NT2/D1 (cell line): ENCODE measurements around the gene FILIP1L.

Experiments
- DNase-seq: peaks from one replicate; pipeline ENCODE4 v3.0.0-alpha.2; 2011; ENCODE audit warnings: low read depth, low spot score
- H3K27me3 ChIP-seq: 2 replicates; pipeline ENCODE4 v1.6.0; 2011; ENCODE audit warnings: mild to moderate bottlenecking; ENCODE audit not compliant: insufficient read length, insufficient read depth
- H3K36me3 ChIP-seq: 2 replicates; pipeline ENCODE4 v1.6.1; 2011; ENCODE audit warnings: mild to moderate bottlenecking, low read length, mixed read lengths; ENCODE audit not compliant: insufficient read depth, insufficient read length
- H3K4me1 ChIP-seq: 2 replicates; pipeline ENCODE4 v1.5.1; 2011; ENCODE audit not compliant: insufficient read depth, insufficient read length
- H3K4me3 ChIP-seq: 2 replicates; pipeline ENCODE4 v1.5.1; 2011; ENCODE audit warnings: low read depth; ENCODE audit not compliant: insufficient read length
- H3K9ac ChIP-seq: 2 replicates; pipeline ENCODE4 v1.6.0; 2011; ENCODE audit warnings: low read depth; ENCODE audit not compliant: insufficient read length
- H3K9me3 ChIP-seq: 2 replicates; pipeline ENCODE4 v1.5.1; 2011; ENCODE audit warnings: mild to moderate bottlenecking, low read length; ENCODE audit not compliant: insufficient read depth
- SUZ12 ChIP-seq: IDR thresholded peaks from 2 replicates; pipeline ENCODE4 v1.6.1; 2011; ENCODE audit not compliant: insufficient read length, insufficient read depth; ENCODE audit errors: extremely low read depth
- YY1 ChIP-seq: IDR thresholded peaks from 2 replicates; pipeline ENCODE4 v1.6.1; 2011; ENCODE audit not compliant: insufficient read length, insufficient read depth
- ZNF274 ChIP-seq: IDR thresholded peaks from 2 replicates; pipeline ENCODE4 v1.6.1; 2011; ENCODE audit warnings: mild to moderate bottlenecking, low read depth, low read length

The FILIP1L gene

GRCh38 chr3:99866261-99866761 lies 248.0 kb downstream of the FILIP1L start:
- DNase-seq = no peak
- H3K4me3 ChIP-seq = no peak overlapping the region
- no peaks in the 10 kb centered on the region for H3K4me1 ChIP-seq
- TF ChIP-seq YY1 (no peak), SUZ12 (no peak), ZNF274 (no peak)
- H3K36me3 ChIP-seq = peaks cover 38% of the 10 kb centered on the region
- H3K9ac ChIP-seq = no peak overlapping the region
- no peaks in the 10 kb centered on the region for H3K27me3 ChIP-seq
- H3K9me3 ChIP-seq = no peaks in the 10 kb centered on the region

DNA sequence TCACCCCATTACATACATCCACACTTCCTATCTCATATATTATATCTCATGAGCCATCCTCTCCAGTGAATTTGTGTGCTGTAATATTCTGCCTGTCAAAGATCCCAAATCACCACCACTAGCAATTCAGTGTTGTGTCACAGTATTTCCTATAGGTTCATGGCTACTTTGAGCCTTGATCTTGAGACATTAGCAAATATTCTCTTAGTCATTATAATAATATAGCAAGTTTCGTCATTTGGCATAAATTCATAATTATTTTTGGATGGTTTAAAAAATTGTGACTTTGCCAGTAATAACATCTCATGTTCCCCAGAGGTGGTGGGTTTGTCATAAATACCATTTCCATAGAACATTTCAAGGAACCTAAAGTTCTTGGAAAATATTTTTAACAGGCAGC lies 249.0 kb downstream of the FILIP1L start:
- no peaks in the 10 kb centered on the region for H3K9me3 ChIP-seq
- DNase-seq = no peak
- H3K4me3 ChIP-seq = no peak overlapping the region
- H3K4me1 ChIP-seq = no peaks in the 10 kb centered on the region
- no peaks in the 10 kb centered on the region for H3K27me3 ChIP-seq
- TF ChIP-seq SUZ12 (no peak), YY1 (no peak)
- no peak overlapping the region for H3K9ac ChIP-seq
- peaks cover 30% of the 10 kb centered on the region for H3K36me3 ChIP-seq

- H3K4me1 ChIP-seq = no peaks in the 10 kb centered on the region
- TF ChIP-seq SUZ12 = no peak
- TF ChIP-seq YY1 = no peak
Observed at GRCh38 chr3:99864289-99864688, 250.0 kb downstream of the FILIP1L start.

GRCh38 chr3:99863588-99863987 lies 250.7 kb downstream of the FILIP1L start:
- no peak for TF ChIP-seq ZNF274
- TF ChIP-seq YY1 = no peak
- no peak for TF ChIP-seq SUZ12
- DNase-seq = no peak
- Histone ChIP-seq H3K9ac (no peak overlapping the region), H3K4me1 (no peaks in the 10 kb centered on the region), H3K27me3 (no peaks in the 10 kb centered on the region), H3K9me3 (no peaks in the 10 kb centered on the region), H3K4me3 (no peak overlapping the region), H3K36me3 (peaks cover 21% of the 10 kb centered on the region)

More at GRCh38 chr3:99864289-99864688, 250.0 kb downstream of the FILIP1L start:
- Histone ChIP-seq H3K36me3 (peaks cover 21% of the 10 kb centered on the region), H3K27me3 (no peaks in the 10 kb centered on the region), H3K9ac (no peak overlapping the region), H3K4me3 (no peak overlapping the region), H3K9me3 (no peaks in the 10 kb centered on the region)
- DNase-seq = no peak

GRCh38 chr3:99863002-99863401 lies 251.3 kb downstream of the FILIP1L start:
- no peak for DNase-seq
- H3K4me3 ChIP-seq = no peak overlapping the region
- H3K27me3 ChIP-seq = no peaks in the 10 kb centered on the region
- H3K36me3 ChIP-seq = peaks cover 21% of the 10 kb centered on the region
- no peaks in the 10 kb centered on the region for H3K4me1 ChIP-seq
- H3K9me3 ChIP-seq = no peaks in the 10 kb centered on the region
- TF ChIP-seq ZNF274 = no peak
- TF ChIP-seq SUZ12 = no peak
- TF ChIP-seq YY1 = no peak
- no peak overlapping the region for H3K9ac ChIP-seq

DNA sequence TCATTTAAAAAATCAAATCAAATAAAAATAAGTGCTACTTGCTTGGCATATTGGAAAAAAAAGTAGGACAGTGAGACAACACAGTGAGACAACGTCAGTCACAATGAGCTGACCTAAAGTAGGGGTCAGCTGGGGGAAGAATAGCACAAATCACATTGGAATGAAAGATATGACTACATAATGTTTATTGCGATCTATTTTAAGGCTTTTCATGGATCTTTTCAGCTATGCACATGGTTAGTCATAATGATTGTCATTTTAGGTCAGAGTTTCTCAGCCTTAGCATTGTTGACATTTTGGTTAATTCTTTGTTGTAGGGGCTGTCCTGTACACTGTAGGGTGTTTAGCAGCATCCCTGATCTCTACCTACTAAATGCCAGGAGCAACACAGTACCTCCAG lies 252.1 kb downstream of the FILIP1L start:
- no peak for TF ChIP-seq ZNF274
- TF ChIP-seq SUZ12 = no peak
- TF ChIP-seq YY1 = no peak
- no peak for DNase-seq
- no peaks in the 10 kb centered on the region for H3K27me3 ChIP-seq
- H3K9ac ChIP-seq = no peak overlapping the region
- no peak overlapping the region for H3K4me3 ChIP-seq
- H3K4me1 ChIP-seq = no peaks in the 10 kb centered on the region
- no peaks in the 10 kb centered on the region for H3K9me3 ChIP-seq
- H3K36me3 ChIP-seq = peaks cover 18% of the 10 kb centered on the region

DNA sequence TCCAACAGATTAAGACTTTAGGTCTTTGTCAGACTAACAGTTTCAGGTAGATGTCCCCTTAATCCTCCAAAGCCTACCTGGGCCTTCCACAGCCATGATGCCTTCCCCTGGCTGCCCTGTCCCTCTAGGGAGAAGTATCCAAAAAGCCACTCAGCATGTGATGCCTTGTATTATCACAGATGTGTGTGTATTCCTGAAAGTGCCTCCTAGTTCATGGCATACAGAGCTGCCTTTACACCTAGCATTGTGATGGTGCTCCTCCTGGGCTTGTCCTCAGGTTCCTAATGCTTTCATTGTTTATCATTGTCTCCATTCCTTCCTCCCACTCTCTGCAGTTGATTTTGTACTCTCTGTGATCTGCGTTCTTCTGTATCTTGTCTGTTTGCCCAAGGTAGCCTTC lies 253.1 kb downstream of the FILIP1L start:
- no peaks in the 10 kb centered on the region for H3K27me3 ChIP-seq
- no peak overlapping the region for H3K9ac ChIP-seq
- DNase-seq = no peak
- no peak overlapping the region for H3K4me3 ChIP-seq
- H3K9me3 ChIP-seq = no peaks in the 10 kb centered on the region
- no peaks in the 10 kb centered on the region for H3K4me1 ChIP-seq
- H3K36me3 ChIP-seq = peaks cover 15% of the 10 kb centered on the region
- no peak for TF ChIP-seq YY1
- no peak for TF ChIP-seq ZNF274
- no peak for TF ChIP-seq SUZ12

DNA sequence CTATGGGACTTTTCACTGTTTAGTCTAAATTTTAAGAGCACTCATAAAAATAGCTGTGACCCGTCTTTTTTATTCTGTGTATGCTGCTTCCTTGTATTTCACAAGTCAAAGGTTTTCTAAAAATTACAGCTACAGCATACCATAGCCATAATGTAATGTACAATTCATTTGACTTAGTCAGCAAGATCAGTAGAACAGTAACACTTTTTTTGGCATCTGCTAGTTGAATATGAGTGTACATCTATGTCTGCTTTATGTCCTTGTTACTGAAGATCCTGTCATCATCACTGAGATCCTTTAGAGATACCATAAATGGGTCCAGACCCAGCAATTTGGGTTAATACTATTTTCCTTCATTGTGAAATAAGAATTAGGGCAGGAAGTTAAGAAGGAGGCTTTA lies 254.5 kb downstream of the FILIP1L start:
- no peak for DNase-seq
- Histone ChIP-seq H3K36me3 (peaks cover 19% of the 10 kb centered on the region), H3K4me1 (no peaks in the 10 kb centered on the region), H3K27me3 (no peaks in the 10 kb centered on the region), H3K9me3 (no peaks in the 10 kb centered on the region), H3K9ac (no peak overlapping the region), H3K4me3 (no peak overlapping the region)
- no peak for TF ChIP-seq YY1
- no peak for TF ChIP-seq ZNF274
- no peak for TF ChIP-seq SUZ12
